Nephron progenitor cell (in vitro differentiated cells): ENCODE measurements around the gene PLXNA4.
"Not testable (repeated sequence)": the region's sequence is repeated elsewhere in the genome, so short reads cannot be mapped to it uniquely, and the experiment has no call there.

Source experiments
- DNase-seq: peaks from one replicate; pipeline ENCODE4 v3.0.0; 2021
- H3K27ac Mint-ChIP-seq: 2 replicates; pipeline ENCODE4 v1.8.0; 2021; ENCODE audit warnings: mild to moderate bottlenecking, moderate library complexity, mixed read lengths
- H3K27me3 Mint-ChIP-seq: 2 replicates; pipeline ENCODE4 v1.8.0; 2021; ENCODE audit warnings: mild to moderate bottlenecking, low read depth, mixed read lengths; ENCODE audit not compliant: poor library complexity
- H3K36me3 Mint-ChIP-seq: 2 replicates; pipeline ENCODE4 v1.8.0; 2021; ENCODE audit warnings: low read depth, mixed read lengths
- H3K4me1 Mint-ChIP-seq: 2 replicates; pipeline ENCODE4 v1.8.0; 2021; ENCODE audit warnings: mixed read lengths
- H3K4me3 Mint-ChIP-seq: 2 replicates; pipeline ENCODE4 v1.8.0; 2021; ENCODE audit warnings: mild to moderate bottlenecking, moderate library complexity, mixed read lengths
- H3K9me3 Mint-ChIP-seq: 2 replicates; pipeline ENCODE4 v1.8.0; 2021; ENCODE audit warnings: mild to moderate bottlenecking, moderate library complexity, mixed read lengths
- CTCF ChIP-seq: fragments of 200-600 bp; sonication (generic); IDR thresholded peaks from 2 replicates; pipeline ENCODE4 v1.5.0; 2021; ENCODE audit warnings: antibody characterized with exemption

PLXNA4 gene

GRCh38 chr7:132596588-132596987 is 20.3 kb upstream of the PLXNA4 start:
- DNase-seq: no peak
- no peak for TF ChIP-seq CTCF
- Mint-ChIP-seq H3K9me3 (no peaks in the 10 kb centered on the region), H3K36me3 (no peaks in the 10 kb centered on the region), H3K27ac (no peak overlapping the region), H3K4me1 (no peaks in the 10 kb centered on the region), H3K4me3 (no peak overlapping the region), H3K27me3 (peaks cover 11% of the 10 kb centered on the region)

GRCh38 chr7:132594741-132595140 is 18.5 kb upstream of the PLXNA4 start:
- not testable (repeated sequence) for H3K36me3 Mint-ChIP-seq, H3K9me3 Mint-ChIP-seq, H3K4me3 Mint-ChIP-seq, DNase-seq, H3K4me1 Mint-ChIP-seq, H3K27ac Mint-ChIP-seq
- peaks cover 14% of the 10 kb centered on the region for H3K27me3 Mint-ChIP-seq

GRCh38 chr7:132592936-132593335 is 16.7 kb upstream of the PLXNA4 start:
- H3K4me3 Mint-ChIP-seq: no peak overlapping the region
- no peak for TF ChIP-seq CTCF
- no peak overlapping the region for H3K27ac Mint-ChIP-seq
- H3K36me3 Mint-ChIP-seq: no peaks in the 10 kb centered on the region
- no peaks in the 10 kb centered on the region for H3K4me1 Mint-ChIP-seq
- H3K27me3 Mint-ChIP-seq: peaks cover 23% of the 10 kb centered on the region
- no peaks in the 10 kb centered on the region for H3K9me3 Mint-ChIP-seq
- DNase-seq: no peak

- no peaks in the 10 kb centered on the region for H3K9me3 Mint-ChIP-seq
- DNase-seq: no peak
- H3K4me3 Mint-ChIP-seq: no peak overlapping the region
- no peak for TF ChIP-seq CTCF
- H3K4me1 Mint-ChIP-seq: no peaks in the 10 kb centered on the region
- no peak overlapping the region for H3K27ac Mint-ChIP-seq
- H3K27me3 Mint-ChIP-seq: peaks cover 27% of the 10 kb centered on the region
- H3K36me3 Mint-ChIP-seq: no peaks in the 10 kb centered on the region
These were observed 16.1 kb upstream of the PLXNA4 start for GRCh38 chr7:132592231-132592920.

GRCh38 chr7:132590162-132590561 is 13.9 kb upstream of the PLXNA4 start:
- no peaks in the 10 kb centered on the region for H3K36me3 Mint-ChIP-seq
- no peak overlapping the region for H3K27ac Mint-ChIP-seq
- TF ChIP-seq CTCF: no peak
- DNase-seq: no peak
- H3K9me3 Mint-ChIP-seq: no peaks in the 10 kb centered on the region
- no peaks in the 10 kb centered on the region for H3K4me1 Mint-ChIP-seq
- H3K27me3 Mint-ChIP-seq: peaks cover 39% of the 10 kb centered on the region
- H3K4me3 Mint-ChIP-seq: no peak overlapping the region

GRCh38 chr7:132588596-132588995 is 12.3 kb upstream of the PLXNA4 start:
- TF ChIP-seq CTCF: no peak
- peaks cover 50% of the 10 kb centered on the region for H3K27me3 Mint-ChIP-seq
- no peaks in the 10 kb centered on the region for H3K9me3 Mint-ChIP-seq

More at GRCh38 chr7:132588596-132588995, 12.3 kb upstream of the PLXNA4 start:
- Mint-ChIP-seq H3K4me1 (no peaks in the 10 kb centered on the region), H3K36me3 (no peaks in the 10 kb centered on the region), H3K27ac (no peak overlapping the region), H3K4me3 (no peak overlapping the region)
- no peak for DNase-seq
